ENCODE data around the gene WDR70.
"Not testable (repeated sequence)": the region's sequence is repeated elsewhere in the genome, so short reads cannot be mapped to it uniquely, and the experiment has no call there.

Gene WDR70

GRCh38 chr5:37575541-37576489, 196.7 kb downstream of the WDR70 start:
- DNase-seq = no peak

- DNase-seq = no peak
Measured at GRCh38 chr5:37576552-37576951, 197.4 kb downstream of the WDR70 start.

- DNase-seq = no peak
Measured at GRCh38 chr5:37578176-37578575, 199.1 kb downstream of the WDR70 start.

GRCh38 chr5:37580106-37580505, 201.0 kb downstream of the WDR70 start:
- DNase-seq = no peak

GRCh38 chr5:37582202-37582601, 203.1 kb downstream of the WDR70 start:
- no peak for DNase-seq

- DNase-seq = not testable (repeated sequence)
Measured at GRCh38 chr5:37593292-37593691, 214.2 kb downstream of the WDR70 start.

GRCh38 chr5:37594864-37595263, 215.7 kb downstream of the WDR70 start:
- not testable (repeated sequence) for DNase-seq

- DNase-seq = no peak
Measured at GRCh38 chr5:37598733-37599132, 219.6 kb downstream of the WDR70 start.

- no peak for DNase-seq
Measured at GRCh38 chr5:37601163-37601562, 222.0 kb downstream of the WDR70 start.

GRCh38 chr5:37603072-37603471, 224.0 kb downstream of the WDR70 start:
- no peak for DNase-seq

- DNase-seq = no peak
Measured at GRCh38 chr5:37604290-37604689, 225.2 kb downstream of the WDR70 start.

GRCh38 chr5:37606148-37606547, 227.0 kb downstream of the WDR70 start:
- DNase-seq = no peak

GRCh38 chr5:37606632-37607248, 227.6 kb downstream of the WDR70 start:
- DNase-seq = no peak

GRCh38 chr5:37615184-37615583, 236.1 kb downstream of the WDR70 start:
- no peak for DNase-seq

- DNase-seq = no peak
Measured at GRCh38 chr5:37619353-37619752, 240.2 kb downstream of the WDR70 start.

- not testable (repeated sequence) for DNase-seq
Measured at GRCh38 chr5:37622354-37622753, 243.2 kb downstream of the WDR70 start.

- DNase-seq = no peak
Measured at GRCh38 chr5:37626266-37626665, 247.1 kb downstream of the WDR70 start.

- no peak for DNase-seq
Measured at GRCh38 chr5:37628876-37629275, 249.8 kb downstream of the WDR70 start.

- DNase-seq = no peak
Measured at GRCh38 chr5:37631939-37632338, 252.8 kb downstream of the WDR70 start.

- no peak for DNase-seq
Measured at GRCh38 chr5:37637165-37637845, 258.2 kb downstream of the WDR70 start.

GRCh38 chr5:37638897-37639296, 259.8 kb downstream of the WDR70 start:
- no peak for DNase-seq

- DNase-seq = no peak
Measured at GRCh38 chr5:37640088-37640487, 261.0 kb downstream of the WDR70 start.

- DNase-seq = no peak
Measured at GRCh38 chr5:37641933-37642332, 262.8 kb downstream of the WDR70 start.

GRCh38 chr5:37645707-37646106, 266.6 kb downstream of the WDR70 start:
- DNase-seq = no peak
